CD14-positive monocyte (primary cell): Measurements from ENCODE around the gene CDC14B. TPM values are rescaled to one million over a fixed set of nuclear protein-coding genes. Genes with fewer than 3 reads are reported as not detected.

Source experiments
- DNase-seq, 3 donors: peaks; one replicate each; pipeline ENCODE4 v3.0.0-alpha.2; 2011 to 2022
- H2AFZ ChIP-seq: 2 replicates; pipeline ENCODE4 v1.6.0; 2012; ENCODE audit warnings: mild to moderate bottlenecking, low read depth, low read length, inconsistent platforms; ENCODE audit not compliant: insufficient read depth, poor library complexity, severe bottlenecking
- H3K27ac ChIP-seq, 2 donors: 1 replicate in 1 of 2; 2 replicates in 1 of 2; pipeline ENCODE4 v1.5.1; 2012 to 2013; ENCODE audit warnings: low read length in 2 of 2, control low read depth in 1 of 2, inconsistent platforms in 1 of 2, low read depth in 1 of 2, mild to moderate bottlenecking in 1 of 2
- H3K27me3 ChIP-seq, 2 donors: one replicate each; pipeline versions ENCODE4 v1.6.0 to v1.6.1; 2011 to 2013; ENCODE audit warnings: low read length in 2 of 2; ENCODE audit not compliant: control insufficient read depth in 2 of 2, insufficient read depth in 2 of 2
- H3K36me3 ChIP-seq, 2 donors: replicated peaks in 1 of 2; 1 replicate in 1 of 2; 2 replicates in 1 of 2; pipeline versions ENCODE4 v1.5.1 to v1.6.1; 2012 to 2013; ENCODE audit warnings: low read length in 2 of 2, control low read depth in 1 of 2, inconsistent platforms in 1 of 2, mild to moderate bottlenecking in 1 of 2; ENCODE audit not compliant: insufficient read depth in 2 of 2, control insufficient read depth in 1 of 2
- H3K4me1 ChIP-seq, 2 donors: 1 replicate in 1 of 2; 2 replicates in 1 of 2; pipeline versions ENCODE4 v1.5.1 to v1.6.1; 2012 to 2013; ENCODE audit warnings: low read length in 2 of 2, control low read depth in 1 of 2, inconsistent platforms in 1 of 2, mild to moderate bottlenecking in 1 of 2, moderate library complexity in 1 of 2; ENCODE audit not compliant: insufficient read depth in 2 of 2, control insufficient read depth in 1 of 2
- H3K4me2 ChIP-seq: replicated peaks from 2 replicates; pipeline ENCODE3; 2012; ENCODE audit warnings: low read length, moderate library complexity, mild to moderate bottlenecking; ENCODE audit not compliant: poor library complexity, severe bottlenecking; ENCODE audit errors: extremely low read depth
- H3K4me3 ChIP-seq, 3 experiments: fragments of 200-600 bp in 1 of 3; sonication (generic) in 1 of 3; replicated peaks in 1 of 3; 1 replicate in 2 of 3; 2 replicates in 1 of 3; pipeline ENCODE4 v1.5.1; 2011 to 2013; ENCODE audit warnings: low read length in 3 of 3, mild to moderate bottlenecking in 3 of 3, control low read depth in 2 of 3, low read depth in 2 of 3, inconsistent platforms in 1 of 3, moderate library complexity in 1 of 3
- H3K79me2 ChIP-seq: 2 replicates; pipeline ENCODE4 v1.6.0; 2012; ENCODE audit warnings: mild to moderate bottlenecking, control low read depth, inconsistent platforms, low read length, moderate library complexity; ENCODE audit not compliant: insufficient read depth
- H3K9ac ChIP-seq: 2 replicates; pipeline ENCODE4 v1.6.0; 2017; ENCODE audit warnings: low read length, mild to moderate bottlenecking; ENCODE audit not compliant: insufficient read depth, poor library complexity, severe bottlenecking
- H3K9me3 ChIP-seq, 2 donors: replicated peaks in 1 of 2; 1 replicate in 1 of 2; 2 replicates in 1 of 2; pipeline versions ENCODE4 v1.5.1 to v1.6.1; 2012 to 2013; ENCODE audit warnings: low read length in 2 of 2, control low read depth in 1 of 2; ENCODE audit not compliant: control insufficient read depth in 1 of 2, insufficient read depth in 1 of 2
- H4K20me1 ChIP-seq: 2 replicates; pipeline ENCODE4 v1.6.0; 2012; ENCODE audit warnings: mild to moderate bottlenecking, low read length, control low read depth, moderate library complexity; ENCODE audit not compliant: insufficient read depth
- H3K27ac Mint-ChIP-seq, 7 donors: one replicate each; pipeline ENCODE4 v1.8.0; 2020; ENCODE audit warnings: mild to moderate bottlenecking in 7 of 7, mixed read lengths in 7 of 7, moderate library complexity in 6 of 7, inconsistent platforms in 2 of 7
- H3K27me3 Mint-ChIP-seq, 3 donors: one replicate each; pipeline ENCODE4 v1.8.0; 2021 to 2022; ENCODE audit warnings: low read depth in 3 of 3, mild to moderate bottlenecking in 3 of 3, mixed read lengths in 3 of 3, moderate library complexity in 3 of 3, inconsistent platforms in 1 of 3
- H3K36me3 Mint-ChIP-seq, 2 donors: one replicate each; pipeline ENCODE4 v1.8.0; 2020; ENCODE audit warnings: mixed read lengths in 2 of 2, inconsistent platforms in 1 of 2, mild to moderate bottlenecking in 1 of 2
- H3K4me1 Mint-ChIP-seq: one replicate; pipeline ENCODE4 v1.8.0; 2020; ENCODE audit warnings: mild to moderate bottlenecking, mixed read lengths
- H3K4me3 Mint-ChIP-seq, 2 donors: one replicate each; pipeline ENCODE4 v1.8.0; 2020; ENCODE audit warnings: mild to moderate bottlenecking in 2 of 2, mixed read lengths in 2 of 2, moderate library complexity in 1 of 2
- H3K9me3 Mint-ChIP-seq, 7 donors: one replicate each; pipeline ENCODE4 v1.8.0; 2020 to 2022; ENCODE audit warnings: mixed read lengths in 7 of 7, mild to moderate bottlenecking in 6 of 7, moderate library complexity in 6 of 7, inconsistent platforms in 2 of 7
- CTCF ChIP-seq: fragments of 200-600 bp; IDR thresholded peaks from one replicate; pipeline ENCODE4 v1.8.0; 2022; ENCODE audit warnings: antibody characterized with exemption, mild to moderate bottlenecking
- WGBS: methylation state at CpG from one replicate; pipeline ENCODE4 v1.1.5; 2013; ENCODE audit warnings: missing lambda C conversion rate; ENCODE audit not compliant: insufficient coverage; 5-methylcytosine and 5-hydroxymethylcytosine counted together
- intact Hi-C, 2 donors: fragments of 100-400 bp; cut with micrococcal nuclease; formaldehyde crosslinking; loops; one replicate each; pipeline versions ENCODE4 v1.15.0 to v1.15.1; 2023
- polyA plus RNA-seq, 3 donors: library from polyadenylated mRNA; depleted of rRNA in 1 of 3; unstranded in 2 of 3; stranded (reverse) in 1 of 3; fragments of 300-500 nt in 2 of 3; fragments of >200 nt in 1 of 3; fragmentation: Illumina TruSeq in 2 of 3; gene quantifications; 1 replicate in 2 of 3; 2 replicates in 1 of 3; pipeline ENCODE4 v1.2.3, GENCODE V29; 2012 to 2021

Gene CDC14B
- polyA plus RNA-seq, 3 donors, result 0.03 to 0.47 (median 0.44) TPM

- Histone ChIP-seq H3K4me2 (no peak overlapping the region), H3K79me2 (no peaks in the 10 kb centered on the region), H3K36me3 (no peaks in the 10 kb centered on the region), H3K4me1 (no peaks in the 10 kb centered on the region), H3K27ac (no peak overlapping the region), H3K27me3 (no peaks in the 10 kb centered on the region), H4K20me1 (no peaks in the 10 kb centered on the region), H2AFZ (no peak overlapping the region), H3K9me3 (no peaks in the 10 kb centered on the region), H3K4me3 (no peak overlapping the region), H3K9ac (no peak overlapping the region)
- peaks cover 0 to 3% (median 0%) of the 10 kb centered on the region in 7 donors for H3K9me3 Mint-ChIP-seq
- no peak overlapping the region for H3K27ac Mint-ChIP-seq
- no peak for TF ChIP-seq CTCF
- no peak for DNase-seq
- no peaks in the 10 kb centered on the region for H3K36me3 Mint-ChIP-seq
- H3K27me3 Mint-ChIP-seq, result peaks cover 0 to 2% (median 1%) of the 10 kb centered on the region in 3 donors
- no peaks in the 10 kb centered on the region for H3K4me1 Mint-ChIP-seq
- 79% methylated on average over 6 of the region's 7 CpGs for WGBS
- intact Hi-C loops, result no loop called here
- H3K4me3 Mint-ChIP-seq, result no peak overlapping the region
Observed at GRCh38 chr9:96498796-96499195, 120.8 kb downstream of the CDC14B start.

- no peaks in the 10 kb centered on the region for H3K9me3 ChIP-seq
- H3K27me3 Mint-ChIP-seq, result peaks cover 0 to 3% (median 1%) of the 10 kb centered on the region in 3 donors
- 100% methylated on average over 11 of the region's 17 CpGs for WGBS
- H3K27ac Mint-ChIP-seq, result no peak overlapping the region
- no peak overlapping the region for H3K9ac ChIP-seq
- no peaks in the 10 kb centered on the region for H4K20me1 ChIP-seq
- TF ChIP-seq CTCF, result no peak
- peaks cover 0 to 3% (median 0%) of the 10 kb centered on the region in 7 donors for H3K9me3 Mint-ChIP-seq
- H3K36me3 ChIP-seq, result no peaks in the 10 kb centered on the region
- no peak overlapping the region for H3K4me3 Mint-ChIP-seq
- H3K36me3 Mint-ChIP-seq, result no peaks in the 10 kb centered on the region
- intact Hi-C loops, result no loop called here
- H3K79me2 ChIP-seq, result no peaks in the 10 kb centered on the region
- no peaks in the 10 kb centered on the region for H3K4me1 ChIP-seq
- DNase-seq, result no peak
- H3K4me3 ChIP-seq, result no peak overlapping the region
- H2AFZ ChIP-seq, result no peak overlapping the region
- H3K4me1 Mint-ChIP-seq, result no peaks in the 10 kb centered on the region
- H3K27me3 ChIP-seq, result no peaks in the 10 kb centered on the region
- no peak overlapping the region for H3K4me2 ChIP-seq
- H3K27ac ChIP-seq, result no peak overlapping the region
Observed at GRCh38 chr9:96497117-96497399, 122.6 kb downstream of the CDC14B start.
